Measurements from ENCODE around the gene UNC13B. TPM values are rescaled to one million over a fixed set of nuclear protein-coding genes. Genes with fewer than 3 reads are reported as not detected.
"Not testable (repeated sequence)": the region's sequence is repeated elsewhere in the genome, so short reads cannot be mapped to it uniquely, and the experiment has no call there.

Gene UNC13B
- total and polyA plus RNA-seq, 4 donors = 8.0 to 33.7 (median 30.3) TPM

DNA sequence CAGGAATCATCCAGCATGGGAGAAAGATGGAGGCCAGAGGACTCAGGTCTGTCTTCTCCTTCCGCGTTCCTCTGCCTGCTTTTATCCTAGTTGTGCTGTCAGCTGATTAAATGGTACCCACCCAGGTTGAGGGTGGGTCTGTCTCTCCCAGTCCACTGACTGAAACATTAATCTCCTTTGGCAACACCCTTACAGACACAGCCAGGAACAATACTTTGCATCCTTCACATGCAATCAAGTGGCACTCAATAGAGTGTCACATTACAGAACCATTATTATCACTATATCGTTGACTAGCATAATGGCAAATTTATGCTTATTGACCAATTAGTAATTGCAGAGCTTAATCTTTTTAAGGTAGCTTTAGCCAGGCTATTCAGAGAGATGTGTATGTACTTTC is 64.8 kb downstream of the UNC13B start:
- no peak overlapping the region for H3K4me3 ChIP-seq (ENCODE audit: low read length in 2 of 2)
- no peaks in the 10 kb centered on the region for H3K9me3 ChIP-seq (ENCODE audit: control insufficient read depth, low read length)
- H3K27ac ChIP-seq (ENCODE audit: low read depth in 1 of 2, low read length in 2 of 2) = no peak overlapping the region
- no peaks in the 10 kb centered on the region for H3K27me3 ChIP-seq (ENCODE audit: control insufficient read depth in 1 of 2, insufficient read depth in 2 of 2, low read length in 1 of 2)
- ATAC-seq (ENCODE audit: low FRiP score) (no peak), DNase-seq (no peak)
- 93% methylated on average over 3 of the region's 3 CpGs for WGBS, 2 donors
- no peaks in the 10 kb centered on the region for H3K36me3 ChIP-seq (ENCODE audit: control insufficient read depth in 1 of 2, insufficient read depth in 2 of 2, low read length in 1 of 2)
- H3K4me1 ChIP-seq (ENCODE audit: control insufficient read depth in 1 of 2, insufficient read depth in 2 of 2, low read length in 2 of 2) = no peaks in the 10 kb centered on the region
- intact Hi-C loops (cut with DNase I) = no loop called here

- H3K4me3 ChIP-seq (ENCODE audit: low read length in 2 of 2) = no peak overlapping the region
- H3K4me1 ChIP-seq (ENCODE audit: control insufficient read depth in 1 of 2, insufficient read depth in 2 of 2, low read length in 2 of 2) = no peaks in the 10 kb centered on the region
- no peaks in the 10 kb centered on the region for H3K9me3 ChIP-seq (ENCODE audit: control insufficient read depth, low read length)
- H3K36me3 ChIP-seq (ENCODE audit: control insufficient read depth in 1 of 2, insufficient read depth in 2 of 2, low read length in 1 of 2) = no peaks in the 10 kb centered on the region
- no peak overlapping the region for H3K27ac ChIP-seq (ENCODE audit: low read depth in 1 of 2, low read length in 2 of 2)
- 80 to 85% methylated on average over 3 of the region's 3 CpGs for WGBS, 2 donors
- no peaks in the 10 kb centered on the region for H3K27me3 ChIP-seq (ENCODE audit: control insufficient read depth in 1 of 2, insufficient read depth in 2 of 2, low read length in 1 of 2)
- DNase-seq (no peak), ATAC-seq (ENCODE audit: low FRiP score) (no peak)
- intact Hi-C loops (cut with DNase I) = no loop called here
These were observed 65.5 kb downstream of the UNC13B start for GRCh38 chr9:35227284-35227683.

GRCh38 chr9:35229066-35229778 is 67.4 kb downstream of the UNC13B start:
- no peak overlapping the region for H3K27ac ChIP-seq (ENCODE audit: low read depth in 1 of 2, low read length in 2 of 2)
- ATAC-seq (ENCODE audit: low FRiP score) = no peak
- H3K27me3 ChIP-seq (ENCODE audit: control insufficient read depth in 1 of 2, insufficient read depth in 2 of 2, low read length in 1 of 2) = no peaks in the 10 kb centered on the region
- 92 to 100% methylated on average over 1 of the region's 1 CpG for WGBS, 2 donors
- H3K36me3 ChIP-seq (ENCODE audit: control insufficient read depth in 1 of 2, insufficient read depth in 2 of 2, low read length in 1 of 2) = no peaks in the 10 kb centered on the region
- DNase-seq = no peak
- no peak overlapping the region for H3K4me3 ChIP-seq (ENCODE audit: low read length in 2 of 2)
- no peaks in the 10 kb centered on the region for H3K4me1 ChIP-seq (ENCODE audit: control insufficient read depth in 1 of 2, insufficient read depth in 2 of 2, low read length in 2 of 2)
- H3K9me3 ChIP-seq (ENCODE audit: control insufficient read depth, low read length) = no peaks in the 10 kb centered on the region
- intact Hi-C loops (cut with DNase I) = no loop called here

DNA sequence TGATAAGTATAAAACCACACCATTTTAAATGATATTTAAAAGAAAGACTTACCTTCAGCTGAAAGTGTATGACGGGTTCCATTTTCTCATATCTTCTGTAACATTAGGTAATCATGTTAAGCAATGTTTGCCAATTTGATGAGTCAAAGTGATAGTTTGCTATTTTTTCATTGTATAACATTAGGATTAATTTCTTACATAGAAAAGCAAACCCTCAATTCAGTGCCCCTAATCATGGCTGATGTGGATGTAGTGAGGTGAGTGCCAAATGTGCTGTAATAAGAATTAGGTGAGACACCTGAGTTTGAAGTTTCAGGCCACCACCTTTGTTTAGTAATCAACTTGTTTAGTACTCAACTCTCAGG is 68.0 kb downstream of the UNC13B start:
- H3K9me3 ChIP-seq (ENCODE audit: control insufficient read depth, low read length) = no peaks in the 10 kb centered on the region
- intact Hi-C loops (cut with DNase I) = loop anchor here in 1 of 2 donors (10.0 kb wide), 1 partner anchor 45 kb away; no protein-coding TSS in a partner anchor
- no peaks in the 10 kb centered on the region for H3K27me3 ChIP-seq (ENCODE audit: control insufficient read depth in 1 of 2, insufficient read depth in 2 of 2, low read length in 1 of 2)
- no peaks in the 10 kb centered on the region for H3K4me1 ChIP-seq (ENCODE audit: control insufficient read depth in 1 of 2, insufficient read depth in 2 of 2, low read length in 2 of 2)
- H3K4me3 ChIP-seq (ENCODE audit: low read length in 2 of 2) = no peak overlapping the region
- no peaks in the 10 kb centered on the region for H3K36me3 ChIP-seq (ENCODE audit: control insufficient read depth in 1 of 2, insufficient read depth in 2 of 2, low read length in 1 of 2)
- no peak for ATAC-seq (ENCODE audit: low FRiP score)
- WGBS, 2 donors = 96 to 97% methylated on average over 1 of the region's 1 CpG
- H3K27ac ChIP-seq (ENCODE audit: low read depth in 1 of 2, low read length in 2 of 2) = no peak overlapping the region
- no peak for DNase-seq

DNA sequence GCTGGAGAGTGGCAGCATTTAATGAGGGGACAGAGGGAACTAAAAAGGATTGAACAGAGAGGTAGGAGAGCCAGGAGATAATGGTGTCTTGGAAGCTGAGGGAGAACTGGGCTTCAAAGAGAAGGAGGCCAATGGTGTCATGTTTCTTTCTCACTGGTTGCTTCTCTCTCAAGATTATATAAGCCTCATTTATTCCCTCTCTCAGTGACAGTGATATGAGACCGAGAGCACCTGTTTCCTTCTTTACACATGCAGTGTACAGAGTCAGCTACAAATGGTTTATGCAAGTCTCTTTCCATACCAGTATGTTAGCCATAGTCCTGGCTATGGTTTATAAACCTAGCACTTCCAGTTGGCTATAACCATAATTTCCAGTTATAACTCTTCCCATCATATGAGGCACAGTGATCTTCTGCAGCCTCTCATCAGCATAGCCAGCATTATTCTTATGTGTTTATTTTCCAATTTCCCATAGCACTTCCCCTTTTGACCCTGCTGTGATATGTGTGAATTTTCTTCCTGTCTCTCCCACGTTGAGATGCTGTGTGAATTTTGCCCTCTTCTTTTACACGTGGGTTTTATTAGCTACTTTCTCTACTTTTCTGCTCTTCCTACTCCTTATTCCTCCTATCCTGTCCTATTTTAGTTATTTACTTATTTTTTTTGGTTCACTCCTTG is 71.2 kb downstream of the UNC13B start:
- Histone ChIP-seq H3K36me3 (ENCODE audit: control insufficient read depth in 1 of 2, insufficient read depth in 2 of 2, low read length in 1 of 2) (peaks cover 0 to 7% of the 10 kb centered on the region in 2 donors), H3K27me3 (ENCODE audit: control insufficient read depth in 1 of 2, insufficient read depth in 2 of 2, low read length in 1 of 2) (no peaks in the 10 kb centered on the region), H3K4me1 (ENCODE audit: control insufficient read depth in 1 of 2, insufficient read depth in 2 of 2, low read length in 2 of 2) (no peaks in the 10 kb centered on the region), H3K27ac (ENCODE audit: low read depth in 1 of 2, low read length in 2 of 2) (no peak overlapping the region), H3K9me3 (ENCODE audit: control insufficient read depth, low read length) (no peaks in the 10 kb centered on the region), H3K4me3 (ENCODE audit: low read length in 2 of 2) (no peak overlapping the region)
- no peak for ATAC-seq (ENCODE audit: low FRiP score)
- DNase-seq = no peak
- intact Hi-C loops (cut with DNase I) = loop anchor here in 1 of 2 donors (10.0 kb wide), 1 partner anchor 48 kb away; no protein-coding TSS in a partner anchor
- 55 to 64% methylated on average over 3 of the region's 3 CpGs for WGBS, 2 donors

DNA sequence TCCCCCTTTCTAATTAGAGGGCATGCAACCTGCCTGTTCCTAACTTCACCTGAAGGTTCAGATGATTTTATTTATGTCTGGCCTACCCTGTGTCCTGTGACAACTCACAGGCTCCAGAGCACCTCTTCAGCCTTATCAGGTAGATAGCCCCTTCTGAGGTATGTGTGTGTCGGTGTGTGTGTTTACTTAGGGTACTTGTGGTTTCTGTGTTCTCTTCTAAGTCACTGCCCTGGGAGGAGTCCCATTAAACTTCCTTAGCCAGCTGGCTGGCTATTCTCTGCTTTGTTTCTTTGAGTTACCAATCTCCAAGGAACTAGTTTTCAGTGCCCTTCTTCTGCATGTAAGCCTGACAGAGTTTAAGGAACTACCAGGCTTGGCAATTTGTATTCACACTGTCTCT is 74.9 kb downstream of the UNC13B start:
- intact Hi-C loops (cut with DNase I) = loop anchor here in 1 of 2 donors (10.0 kb wide), 1 partner anchor 52 kb away; no protein-coding TSS in a partner anchor
- WGBS, 2 donors = 57 to 58% methylated on average over 1 of the region's 1 CpG

DNA sequence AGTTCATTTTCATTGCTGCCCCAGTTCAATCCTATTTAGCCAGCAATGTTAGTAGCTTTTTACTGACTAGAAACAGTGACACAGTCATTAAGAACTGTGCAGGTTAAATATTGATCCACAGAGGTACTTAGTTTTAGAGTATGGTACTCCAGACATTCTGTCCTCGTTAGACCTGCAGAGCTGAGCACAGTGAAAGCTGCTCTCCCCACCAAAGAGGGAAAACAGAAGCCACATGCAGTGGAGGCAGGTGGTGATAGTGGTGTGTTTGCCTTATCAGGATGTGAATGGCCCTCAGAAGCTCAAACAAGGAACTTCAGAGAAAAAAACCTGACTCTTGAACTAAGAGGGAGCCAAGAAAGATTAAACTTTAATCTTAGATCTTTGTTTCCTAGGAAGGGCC is 75.5 kb downstream of the UNC13B start:
- Histone ChIP-seq H3K27me3 (ENCODE audit: control insufficient read depth in 1 of 2, insufficient read depth in 2 of 2, low read length in 1 of 2) (no peaks in the 10 kb centered on the region), H3K27ac (ENCODE audit: low read depth in 1 of 2, low read length in 2 of 2) (no peak overlapping the region), H3K36me3 (ENCODE audit: control insufficient read depth in 1 of 2, insufficient read depth in 2 of 2, low read length in 1 of 2) (peaks cover 0 to 7% of the 10 kb centered on the region in 2 donors), H3K4me3 (ENCODE audit: low read length in 2 of 2) (no peak overlapping the region), H3K9me3 (ENCODE audit: control insufficient read depth, low read length) (no peaks in the 10 kb centered on the region), H3K4me1 (ENCODE audit: control insufficient read depth in 1 of 2, insufficient read depth in 2 of 2, low read length in 2 of 2) (no peaks in the 10 kb centered on the region)
- ATAC-seq (ENCODE audit: low FRiP score) (no peak), DNase-seq (no peak)
- 78 to 94% methylated on average over 1 of the region's 1 CpG for WGBS, 2 donors
- intact Hi-C loops (cut with DNase I) = loop anchor here in 1 of 2 donors (10.0 kb wide), 1 partner anchor 53 kb away; no protein-coding TSS in a partner anchor

More for the DNA sequence above, 74.9 kb downstream of the UNC13B start:
- Histone ChIP-seq H3K27me3 (ENCODE audit: control insufficient read depth in 1 of 2, insufficient read depth in 2 of 2, low read length in 1 of 2) (no peaks in the 10 kb centered on the region), H3K27ac (ENCODE audit: low read depth in 1 of 2, low read length in 2 of 2) (no peak overlapping the region), H3K36me3 (ENCODE audit: control insufficient read depth in 1 of 2, insufficient read depth in 2 of 2, low read length in 1 of 2) (peaks cover 0 to 7% of the 10 kb centered on the region in 2 donors), H3K4me1 (ENCODE audit: control insufficient read depth in 1 of 2, insufficient read depth in 2 of 2, low read length in 2 of 2) (no peaks in the 10 kb centered on the region), H3K4me3 (ENCODE audit: low read length in 2 of 2) (no peak overlapping the region), H3K9me3 (ENCODE audit: control insufficient read depth, low read length) (no peaks in the 10 kb centered on the region)
- no peak for ATAC-seq (ENCODE audit: low FRiP score)
- no peak for DNase-seq

DNA sequence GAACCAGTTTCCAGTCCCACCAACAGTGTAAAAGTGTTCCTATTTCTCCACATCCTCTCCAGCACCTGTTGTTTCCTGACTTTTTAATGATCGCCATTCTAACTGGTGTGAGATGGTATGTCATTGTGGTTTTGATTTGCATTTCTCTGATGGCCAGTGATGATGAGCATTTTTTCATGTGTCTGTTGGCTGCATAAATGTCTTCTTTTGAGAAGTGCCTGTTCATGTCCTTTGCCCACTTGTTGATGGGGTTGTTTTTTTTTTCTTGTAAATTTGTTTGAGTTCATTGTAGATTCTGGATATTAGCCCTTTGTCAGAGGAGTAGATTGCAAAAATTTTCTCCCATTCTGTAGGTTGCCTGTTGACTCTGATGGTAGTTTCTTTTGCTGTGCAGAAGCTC is 84.1 kb downstream of the UNC13B start:
- H3K27ac ChIP-seq (ENCODE audit: low read depth in 1 of 2, low read length in 2 of 2); DNase-seq; intact Hi-C loops (cut with DNase I); H3K4me3 ChIP-seq (ENCODE audit: low read length in 2 of 2); H3K36me3 ChIP-seq (ENCODE audit: control insufficient read depth in 1 of 2, insufficient read depth in 2 of 2, low read length in 1 of 2); H3K27me3 ChIP-seq (ENCODE audit: control insufficient read depth in 1 of 2, insufficient read depth in 2 of 2, low read length in 1 of 2); H3K4me1 ChIP-seq (ENCODE audit: control insufficient read depth in 1 of 2, insufficient read depth in 2 of 2, low read length in 2 of 2); ATAC-seq (ENCODE audit: low FRiP score); H3K9me3 ChIP-seq (ENCODE audit: control insufficient read depth, low read length): not testable (repeated sequence)
- no CpG with 5 or more reads among the region's 1 CpG for WGBS, 2 donors

GRCh38 chr9:35253075-35253474 is 91.3 kb downstream of the UNC13B start:
- Histone ChIP-seq H3K4me3 (ENCODE audit: low read length in 2 of 2) (no peak overlapping the region), H3K27me3 (ENCODE audit: control insufficient read depth in 1 of 2, insufficient read depth in 2 of 2, low read length in 1 of 2) (no peaks in the 10 kb centered on the region), H3K27ac (ENCODE audit: low read depth in 1 of 2, low read length in 2 of 2) (no peak overlapping the region), H3K36me3 (ENCODE audit: control insufficient read depth in 1 of 2, insufficient read depth in 2 of 2, low read length in 1 of 2) (no peaks in the 10 kb centered on the region), H3K9me3 (ENCODE audit: control insufficient read depth, low read length) (no peaks in the 10 kb centered on the region), H3K4me1 (ENCODE audit: control insufficient read depth in 1 of 2, insufficient read depth in 2 of 2, low read length in 2 of 2) (no peaks in the 10 kb centered on the region)
- intact Hi-C loops (cut with DNase I) = no loop called here
- no peak for DNase-seq
- 98 to 100% methylated on average over 1 of the region's 1 CpG for WGBS, 2 donors
- no peak for ATAC-seq (ENCODE audit: low FRiP score)

Data from aorta (tissue), 5 donors.